Lower leg skin (tissue), 3 donors: ENCODE measurements around the gene P2RX1.

Experiments used
- POLR2A ChIP-seq, 2 donors: fragments of 450-650 bp; IDR thresholded peaks; one replicate each; pipeline ENCODE4 v1.6.1; 2016 to 2017; ENCODE audit warnings: antibody characterized with exemption in 2 of 2, mild to moderate bottlenecking in 1 of 2, moderate library complexity in 1 of 2
- TF ChIP-seq, protein P1 (sequence below), 3 donors: fragments of 450-650 bp; IDR thresholded peaks; one replicate each; pipeline ENCODE4 v1.5.1; 2016; ENCODE audit warnings: antibody characterized with exemption in 3 of 3, mild to moderate bottlenecking in 3 of 3, moderate library complexity in 2 of 3

DNA sequence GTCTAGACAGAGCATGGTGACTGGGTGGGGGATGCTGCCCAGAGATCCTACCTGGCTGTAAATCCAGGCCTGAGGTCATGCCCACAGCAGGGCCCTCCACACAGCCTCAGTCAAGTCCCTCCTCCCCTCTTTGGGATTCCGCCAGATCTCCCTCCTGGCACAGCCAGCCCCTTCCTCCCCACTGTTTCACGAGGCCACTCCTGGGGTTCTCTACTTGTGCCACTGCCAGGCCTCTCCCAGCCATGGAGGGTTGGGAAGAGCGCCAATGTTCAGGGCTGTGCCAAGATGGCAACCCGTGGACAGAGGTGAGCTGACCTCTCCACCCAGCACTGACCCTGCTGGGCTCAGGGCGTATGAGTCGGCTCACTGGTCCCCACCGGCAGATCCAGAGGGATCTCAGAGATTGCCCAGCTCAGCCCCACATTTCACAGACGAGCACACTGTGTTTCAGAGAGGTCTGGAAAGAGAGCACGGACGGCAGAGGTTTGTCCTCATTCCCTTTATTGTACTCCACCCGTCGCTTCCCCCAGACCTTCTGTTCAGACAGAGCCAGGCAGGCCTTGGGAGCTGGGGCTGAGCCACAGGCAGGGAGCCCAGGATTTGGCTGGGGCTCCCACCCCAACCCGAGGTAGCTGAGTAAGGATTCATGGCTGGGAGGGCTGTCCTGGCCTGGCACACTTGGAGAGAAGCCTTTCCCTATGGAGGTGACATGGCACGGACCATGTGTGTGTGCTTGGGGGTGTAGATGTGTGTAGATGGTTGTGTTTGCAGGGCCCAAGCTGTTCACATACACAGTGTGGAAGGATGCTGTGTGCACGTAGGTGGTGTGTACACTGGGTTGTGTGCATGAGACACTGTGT lies 19.9 kb downstream of the P2RX1 start:
- TF ChIP-seq, protein P1, sequence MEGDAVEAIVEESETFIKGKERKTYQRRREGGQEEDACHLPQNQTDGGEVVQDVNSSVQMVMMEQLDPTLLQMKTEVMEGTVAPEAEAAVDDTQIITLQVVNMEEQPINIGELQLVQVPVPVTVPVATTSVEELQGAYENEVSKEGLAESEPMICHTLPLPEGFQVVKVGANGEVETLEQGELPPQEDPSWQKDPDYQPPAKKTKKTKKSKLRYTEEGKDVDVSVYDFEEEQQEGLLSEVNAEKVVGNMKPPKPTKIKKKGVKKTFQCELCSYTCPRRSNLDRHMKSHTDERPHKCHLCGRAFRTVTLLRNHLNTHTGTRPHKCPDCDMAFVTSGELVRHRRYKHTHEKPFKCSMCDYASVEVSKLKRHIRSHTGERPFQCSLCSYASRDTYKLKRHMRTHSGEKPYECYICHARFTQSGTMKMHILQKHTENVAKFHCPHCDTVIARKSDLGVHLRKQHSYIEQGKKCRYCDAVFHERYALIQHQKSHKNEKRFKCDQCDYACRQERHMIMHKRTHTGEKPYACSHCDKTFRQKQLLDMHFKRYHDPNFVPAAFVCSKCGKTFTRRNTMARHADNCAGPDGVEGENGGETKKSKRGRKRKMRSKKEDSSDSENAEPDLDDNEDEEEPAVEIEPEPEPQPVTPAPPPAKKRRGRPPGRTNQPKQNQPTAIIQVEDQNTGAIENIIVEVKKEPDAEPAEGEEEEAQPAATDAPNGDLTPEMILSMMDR (IDR thresholded peaks at IDR 0.05): no peak
- TF ChIP-seq POLR2A (IDR thresholded peaks at IDR 0.05): no peak
